Hepatocyte (in vitro differentiated cells): ENCODE measurements around the gene EIF4H. TPM values are rescaled to one million over a fixed set of nuclear protein-coding genes. Genes with fewer than 3 reads are reported as not detected.
"Not testable (repeated sequence)": the region's sequence is repeated elsewhere in the genome, so short reads cannot be mapped to it uniquely, and the experiment has no call there.

ENCODE experiments used
- DNase-seq: peaks from one replicate; pipeline ENCODE4 v3.0.0-alpha.2; 2016; ENCODE audit warnings: low spot score
- H2AFZ ChIP-seq: fragments of 200-600 bp; sonication (generic); 2 replicates; pipeline ENCODE4 v1.6.0; 2016; ENCODE audit warnings: antibody characterized with exemption, mild to moderate bottlenecking
- H3K27ac ChIP-seq: fragments of 200-600 bp; sonication (generic); 2 replicates; pipeline ENCODE4 v1.5.1; 2016; ENCODE audit warnings: mild to moderate bottlenecking
- H3K27me3 ChIP-seq: fragments of 200-600 bp; sonication (generic); 2 replicates; pipeline ENCODE4 v1.6.1; 2016
- H3K36me3 ChIP-seq: fragments of 200-600 bp; sonication (generic); replicated peaks from 2 replicates; pipeline ENCODE4 v1.5.1; 2016; ENCODE audit warnings: low read depth; ENCODE audit not compliant: insufficient read depth
- H3K4me1 ChIP-seq: fragments of 200-600 bp; sonication (generic); 2 replicates; pipeline ENCODE4 v1.5.1; 2016; ENCODE audit warnings: mild to moderate bottlenecking, moderate library complexity; ENCODE audit not compliant: insufficient read depth
- H3K4me2 ChIP-seq: fragments of 200-600 bp; sonication (generic); 2 replicates; pipeline ENCODE4 v1.6.0; 2016
- H3K4me3 ChIP-seq: fragments of 200-600 bp; sonication (generic); 2 replicates; pipeline ENCODE4 v1.5.1; 2016; ENCODE audit warnings: mild to moderate bottlenecking
- H3K79me2 ChIP-seq: fragments of 200-600 bp; sonication (generic); 2 replicates; pipeline ENCODE4 v1.6.0; 2017; ENCODE audit warnings: mild to moderate bottlenecking
- H3K9me2 ChIP-seq: fragments of 200-600 bp; sonication (generic); replicated peaks from 2 replicates; pipeline ENCODE4 v1.6.0; 2017; ENCODE audit warnings: mild to moderate bottlenecking; ENCODE audit not compliant: insufficient read depth
- H3K9me3 ChIP-seq: fragments of 200-600 bp; sonication (generic); 2 replicates; pipeline ENCODE4 v1.5.1; 2016; ENCODE audit warnings: low read depth, mild to moderate bottlenecking
- H4K20me1 ChIP-seq: fragments of 200-600 bp; sonication (generic); 2 replicates; pipeline ENCODE4 v1.6.0; 2016; ENCODE audit warnings: mild to moderate bottlenecking; ENCODE audit not compliant: insufficient read depth, poor library complexity, severe bottlenecking
- EZH2 ChIP-seq: fragments of 200-600 bp; sonication (generic); IDR thresholded peaks from 2 replicates; pipeline ENCODE4 v1.6.1; 2016; ENCODE audit warnings: antibody characterized with exemption, mild to moderate bottlenecking, borderline replicate concordance
- EZH2phosphoT487 ChIP-seq: fragments of 200-600 bp; sonication (generic); IDR thresholded peaks from one replicate; pipeline ENCODE4 v1.6.1; 2018; ENCODE audit warnings: antibody characterized with exemption, mild to moderate bottlenecking, low read depth, moderate library complexity; ENCODE audit not compliant: unreplicated experiment, severe bottlenecking
- WGBS: methylation state at CpG from one replicate; pipeline ENCODE4 v1.1.6; 2016; ENCODE audit warnings: low lambda C conversion rate; ENCODE audit errors: missing lambda C conversion rate; 5-methylcytosine and 5-hydroxymethylcytosine counted together
- polyA plus RNA-seq: library from polyadenylated mRNA; unstranded; fragments of >200 nt; fragmentation: Nextera tagmentation; extraction: Ambion mirVana; gene quantifications from 2 replicates; pipeline ENCODE4 v1.2.1, GENCODE V29; 2016
- total RNA-seq: library from RNA; depleted of rRNA; stranded (reverse); fragments of >200 nt; gene quantifications from 2 replicates; pipeline ENCODE4 v1.2.3, GENCODE V29; 2014
- TF ChIP-seq, protein P1 (sequence below): fragments of 200-600 bp; sonication (generic); IDR thresholded peaks from 2 replicates; pipeline ENCODE4 v1.5.1; 2016; ENCODE audit warnings: antibody characterized with exemption, mild to moderate bottlenecking; ENCODE audit not compliant: poor library complexity

Gene EIF4H
- total and polyA plus RNA-seq, 2 experiments from 2014 or later, result 178 to 217 TPM

DNA sequence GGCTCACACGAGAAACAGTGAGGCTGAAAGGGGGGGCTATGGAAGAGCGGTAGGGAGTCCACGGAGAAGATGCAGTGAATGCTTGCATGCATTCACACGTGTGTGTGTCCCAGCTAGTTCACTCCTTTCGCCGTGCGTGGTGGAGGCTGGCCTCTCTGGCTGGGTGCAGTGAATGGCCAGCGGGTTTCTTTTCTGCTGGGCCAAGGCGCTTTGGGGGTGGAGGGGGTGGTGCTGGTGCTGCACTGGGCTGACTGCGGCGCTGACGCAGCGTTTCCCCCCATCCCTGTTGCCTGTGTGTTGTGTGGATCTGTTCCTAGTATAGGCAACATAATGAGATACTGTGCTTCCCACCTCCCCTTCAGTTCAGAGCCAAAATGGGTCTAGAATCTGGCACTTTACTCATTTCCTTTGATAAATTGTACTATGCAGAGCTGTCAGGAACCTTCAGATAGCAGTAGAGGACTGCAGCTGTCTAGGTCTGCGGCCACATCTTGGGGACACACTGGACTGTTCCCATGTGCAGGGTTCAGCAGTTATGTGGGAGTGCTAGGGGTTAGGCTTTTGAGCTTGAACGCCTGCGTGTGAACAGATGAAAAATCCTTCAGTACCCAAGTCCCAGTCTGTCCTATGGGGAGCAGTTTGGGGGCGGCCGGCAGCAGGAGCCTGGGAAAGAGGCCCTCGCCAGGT lies 22.0 kb downstream of the EIF4H start:
- H4K20me1 ChIP-seq, H3K27ac ChIP-seq, H3K9me3 ChIP-seq, H3K4me2 ChIP-seq, H3K36me3 ChIP-seq, H3K4me1 ChIP-seq, H3K27me3 ChIP-seq, H3K4me3 ChIP-seq, DNase-seq, H2AFZ ChIP-seq, H3K9me2 ChIP-seq: not testable (repeated sequence)
- WGBS, result 95% methylated on average over 16 of the region's 19 CpGs
- H3K79me2 ChIP-seq, result peaks cover 13% of the 10 kb centered on the region

DNA sequence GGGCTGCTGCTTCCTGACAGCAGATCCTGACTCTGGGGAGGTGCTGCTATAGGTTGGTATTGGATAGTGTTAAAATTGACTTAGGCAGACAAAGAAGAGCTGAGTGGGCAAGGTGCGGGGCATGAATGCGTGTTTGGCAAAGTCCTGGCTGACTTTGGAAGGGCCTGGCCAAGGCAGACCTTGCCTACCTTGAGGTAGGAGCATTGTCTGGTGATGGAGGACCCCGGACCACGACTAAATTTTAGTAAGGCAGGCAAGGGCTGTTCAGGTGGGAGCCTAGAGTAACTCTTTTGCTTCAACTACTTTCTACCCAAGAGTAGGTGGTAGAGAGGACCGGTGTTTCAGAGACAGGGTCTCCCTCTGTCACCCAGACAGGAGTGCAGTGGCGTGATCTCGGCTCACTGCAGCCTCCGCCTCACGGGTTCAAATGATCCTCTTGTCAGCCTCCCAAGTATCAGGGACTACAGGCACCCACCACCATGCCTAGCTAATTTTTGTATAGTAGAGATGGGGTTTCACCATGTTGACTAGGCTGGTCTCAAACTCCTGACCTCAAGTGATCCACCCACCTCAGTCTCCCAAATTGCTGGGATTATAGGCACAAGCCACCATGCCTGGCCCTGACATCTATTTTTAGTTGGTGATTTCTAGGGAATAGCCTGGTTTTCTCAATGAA lies 23.4 kb downstream of the EIF4H start:
- H3K4me1 ChIP-seq, result no peaks in the 10 kb centered on the region

DNA sequence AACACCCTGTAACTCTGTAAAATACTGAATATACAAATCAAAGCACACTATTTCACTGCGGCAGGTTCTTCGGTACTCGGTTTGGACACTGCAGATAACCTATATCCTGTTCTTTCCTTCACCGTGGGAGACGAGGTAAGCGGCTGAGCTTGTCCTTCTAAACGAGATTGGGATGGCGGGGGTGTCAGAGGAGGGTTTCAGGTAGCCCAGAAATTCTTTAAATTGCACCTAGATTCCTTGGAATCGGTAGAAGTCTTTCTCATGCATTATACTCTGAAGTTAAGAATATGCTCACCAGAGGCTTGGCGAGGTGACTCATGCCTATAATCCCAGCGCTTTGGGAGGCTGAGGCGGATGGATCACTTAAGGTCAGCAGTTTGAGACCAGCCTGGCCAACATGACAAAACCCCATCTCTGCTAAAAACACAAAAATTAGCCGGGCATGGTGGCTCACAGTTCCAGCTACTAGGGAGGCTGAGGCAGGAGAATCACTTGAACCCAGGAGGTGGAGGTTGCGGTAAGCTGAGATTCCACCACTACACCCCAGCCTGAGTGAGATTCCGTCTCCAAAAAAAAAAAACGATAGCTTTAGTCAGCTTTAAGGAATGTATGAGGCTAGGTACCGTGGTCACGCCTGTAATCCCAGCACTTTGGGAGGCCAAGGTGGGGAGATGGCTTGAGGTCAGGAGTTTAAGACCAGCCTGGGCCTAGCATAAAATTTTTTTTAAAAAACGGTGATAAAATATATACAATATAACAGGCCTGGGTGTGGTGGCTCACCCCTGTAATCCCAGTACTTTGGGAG lies 25.6 kb downstream of the EIF4H start:
- Histone ChIP-seq H3K27me3 (no peaks in the 10 kb centered on the region), H2AFZ (no peak overlapping the region), H3K9me3 (no peaks in the 10 kb centered on the region), H3K4me2 (no peak overlapping the region), H3K36me3 (no peaks in the 10 kb centered on the region), H3K9me2 (no peaks in the 10 kb centered on the region), H4K20me1 (no peaks in the 10 kb centered on the region), H3K4me3 (no peak overlapping the region), H3K79me2 (no peaks in the 10 kb centered on the region), H3K27ac (no peak overlapping the region), H3K4me1 (no peaks in the 10 kb centered on the region)
- 82% methylated on average over 19 of the region's 19 CpGs for WGBS
- DNase-seq, result no peak
- TF ChIP-seq, protein P1, sequence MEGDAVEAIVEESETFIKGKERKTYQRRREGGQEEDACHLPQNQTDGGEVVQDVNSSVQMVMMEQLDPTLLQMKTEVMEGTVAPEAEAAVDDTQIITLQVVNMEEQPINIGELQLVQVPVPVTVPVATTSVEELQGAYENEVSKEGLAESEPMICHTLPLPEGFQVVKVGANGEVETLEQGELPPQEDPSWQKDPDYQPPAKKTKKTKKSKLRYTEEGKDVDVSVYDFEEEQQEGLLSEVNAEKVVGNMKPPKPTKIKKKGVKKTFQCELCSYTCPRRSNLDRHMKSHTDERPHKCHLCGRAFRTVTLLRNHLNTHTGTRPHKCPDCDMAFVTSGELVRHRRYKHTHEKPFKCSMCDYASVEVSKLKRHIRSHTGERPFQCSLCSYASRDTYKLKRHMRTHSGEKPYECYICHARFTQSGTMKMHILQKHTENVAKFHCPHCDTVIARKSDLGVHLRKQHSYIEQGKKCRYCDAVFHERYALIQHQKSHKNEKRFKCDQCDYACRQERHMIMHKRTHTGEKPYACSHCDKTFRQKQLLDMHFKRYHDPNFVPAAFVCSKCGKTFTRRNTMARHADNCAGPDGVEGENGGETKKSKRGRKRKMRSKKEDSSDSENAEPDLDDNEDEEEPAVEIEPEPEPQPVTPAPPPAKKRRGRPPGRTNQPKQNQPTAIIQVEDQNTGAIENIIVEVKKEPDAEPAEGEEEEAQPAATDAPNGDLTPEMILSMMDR, result no peak
- TF ChIP-seq EZH2 (no peak), EZH2phosphoT487 (no peak)

More for the DNA sequence above, 23.4 kb downstream of the EIF4H start:
- TF ChIP-seq, protein P1, result no peak
- TF ChIP-seq EZH2 (no peak), EZH2phosphoT487 (no peak)
- H3K79me2 ChIP-seq, result peaks cover 5% of the 10 kb centered on the region
- no peak overlapping the region for H3K27ac ChIP-seq
- H3K9me3 ChIP-seq, result no peaks in the 10 kb centered on the region
- 97% methylated on average over 9 of the region's 9 CpGs for WGBS
- no peak overlapping the region for H2AFZ ChIP-seq
- H3K4me2 ChIP-seq, result no peak overlapping the region
- H3K9me2 ChIP-seq, result no peaks in the 10 kb centered on the region
- no peaks in the 10 kb centered on the region for H3K27me3 ChIP-seq
- H3K4me3 ChIP-seq, result no peak overlapping the region
- H3K36me3 ChIP-seq, result no peaks in the 10 kb centered on the region
- no peaks in the 10 kb centered on the region for H4K20me1 ChIP-seq
- no peak for DNase-seq
